GM18951 (cell line): Measurements from ENCODE around the gene WAC.

Experiments
- POLR2A ChIP-seq: IDR thresholded peaks from 4 replicates; pipeline ENCODE4 v1.6.1; 2011; ENCODE audit warnings: mild to moderate bottlenecking; ENCODE audit not compliant: insufficient read length, insufficient read depth; ENCODE audit errors: extremely low read depth
- in situ Hi-C: fragments of 300-500 bp; cut with MboI; formaldehyde crosslinking; loops from one replicate; pipeline ENCODE4 v1.12.0; 2022; ENCODE audit warnings: low sequenced_read_pairs, mixed read lengths, inconsistent platforms; ENCODE audit not compliant: unreplicated experiment

WAC gene

DNA sequence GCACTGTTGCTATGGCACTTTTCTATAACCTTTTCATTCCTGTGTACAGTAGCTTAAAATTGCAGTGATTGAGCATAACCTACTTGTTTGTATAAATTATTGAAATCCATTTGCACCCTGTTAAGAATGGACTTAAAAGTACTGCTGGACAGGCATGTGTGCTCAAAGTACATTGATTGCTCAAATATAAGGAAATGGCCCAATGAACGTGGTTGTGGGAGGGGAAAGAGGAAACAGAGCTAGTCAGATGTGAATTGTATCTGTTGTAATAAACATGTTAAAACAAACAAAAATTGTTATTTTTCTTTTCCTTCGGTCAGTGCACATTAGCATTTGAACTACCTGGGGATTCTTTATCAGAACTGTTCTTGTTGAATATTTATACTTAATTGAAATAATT, 87.3 kb downstream of the WAC start:
- no peak for TF ChIP-seq POLR2A
- in situ Hi-C loops: no loop called here

DNA sequence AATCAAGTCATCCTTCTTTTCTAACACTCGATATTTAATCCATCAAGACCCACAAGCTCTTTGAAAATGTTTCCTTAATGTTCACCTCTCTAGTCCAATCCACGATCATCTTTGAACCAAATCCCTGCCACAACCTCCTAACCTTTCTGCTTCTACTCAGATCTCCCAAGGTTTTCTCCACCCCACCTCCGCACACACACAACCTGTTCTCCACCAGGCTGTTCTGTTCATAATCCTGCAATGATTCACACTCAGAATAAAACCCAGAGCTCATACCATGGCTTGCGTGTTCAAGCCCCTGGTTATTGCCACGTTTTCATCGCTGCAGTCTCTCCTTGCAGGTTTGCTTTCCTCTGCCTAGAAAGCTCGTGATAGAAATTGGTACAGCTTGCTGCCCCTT, 90.6 kb downstream of the WAC start:
- TF ChIP-seq POLR2A: no peak
- in situ Hi-C loops: no loop called here

DNA sequence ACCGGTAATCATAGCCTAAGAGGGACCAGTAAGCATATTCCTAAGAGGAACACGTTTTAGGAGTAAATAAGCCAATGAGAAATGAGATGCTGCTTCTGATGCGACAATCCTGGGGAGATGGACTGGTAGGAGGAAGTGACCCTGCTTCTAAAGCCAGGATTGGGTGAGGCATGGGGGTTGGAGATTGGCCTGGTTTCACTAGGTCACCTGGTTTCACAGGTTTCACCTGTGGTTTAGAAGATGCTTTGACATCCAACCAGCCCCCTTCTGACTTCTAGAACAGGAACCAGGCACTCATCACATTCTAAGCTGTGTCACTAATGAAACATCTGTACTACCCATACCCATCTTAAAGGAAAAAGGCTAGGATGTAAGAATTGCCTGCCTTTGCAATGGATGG, 91.4 kb downstream of the WAC start:
- in situ Hi-C loops: no loop called here
- no peak for TF ChIP-seq POLR2A

DNA sequence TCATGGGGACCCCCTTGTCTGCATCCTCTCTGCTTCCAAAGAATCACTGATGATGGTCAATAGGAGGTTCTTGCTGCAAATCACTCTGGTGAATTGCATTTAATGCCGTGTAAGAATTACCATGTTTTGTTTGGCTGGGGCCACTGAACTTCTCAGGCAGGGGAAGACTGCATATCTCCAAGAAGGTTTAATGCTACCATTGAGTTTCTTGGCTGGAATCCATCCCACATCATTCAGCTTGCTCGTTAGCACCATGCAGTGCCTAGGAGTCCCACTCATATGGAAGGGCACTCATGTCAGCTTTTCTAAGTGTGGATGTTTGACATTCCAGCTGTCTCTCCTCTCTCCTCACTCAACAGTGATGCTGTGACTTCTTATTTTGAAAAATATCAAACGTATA, 94.2 kb downstream of the WAC start:
- in situ Hi-C loops: loop anchor here (25.0 kb wide), 1 partner anchor 660 kb away; the partner anchor contains the start of gene LYZL1
- TF ChIP-seq POLR2A: no peak

DNA sequence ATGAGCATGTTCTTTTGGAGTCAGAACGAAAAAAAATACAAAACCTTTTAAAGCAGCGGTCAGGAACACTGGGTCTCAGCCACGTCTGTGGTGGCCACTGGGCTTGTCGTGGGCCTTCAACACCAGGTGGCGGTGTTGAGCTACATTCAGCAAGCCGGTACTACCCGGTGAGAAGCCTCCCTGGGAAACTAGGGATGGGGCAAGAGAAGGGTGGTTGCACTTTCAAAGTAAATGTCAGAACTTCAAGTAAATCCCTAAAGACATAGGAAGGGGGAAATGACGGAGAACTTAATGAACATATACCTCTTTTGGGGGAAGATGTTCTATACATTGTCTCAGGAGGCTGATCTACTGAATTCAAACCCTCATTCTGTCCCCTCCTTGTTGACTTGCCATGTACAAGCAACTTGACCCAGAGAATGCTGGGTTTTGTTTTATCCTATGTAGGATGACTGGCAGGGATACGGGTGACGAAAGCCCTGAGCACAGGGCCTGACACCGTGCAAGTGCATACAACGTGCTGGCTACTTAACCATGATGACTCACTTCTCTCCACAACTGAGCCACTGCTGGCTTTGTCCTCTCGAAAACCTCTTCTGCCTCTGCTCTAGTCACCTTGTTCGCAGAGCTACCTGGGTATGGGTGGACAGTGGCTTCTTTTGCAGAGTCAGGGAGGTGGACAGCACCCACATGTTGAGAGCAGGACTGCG, 95.4 kb downstream of the WAC start:
- in situ Hi-C loops: loop anchor here (25.0 kb wide), 1 partner anchor 659 kb away; the partner anchor contains the start of gene LYZL1
- TF ChIP-seq POLR2A: no peak

DNA sequence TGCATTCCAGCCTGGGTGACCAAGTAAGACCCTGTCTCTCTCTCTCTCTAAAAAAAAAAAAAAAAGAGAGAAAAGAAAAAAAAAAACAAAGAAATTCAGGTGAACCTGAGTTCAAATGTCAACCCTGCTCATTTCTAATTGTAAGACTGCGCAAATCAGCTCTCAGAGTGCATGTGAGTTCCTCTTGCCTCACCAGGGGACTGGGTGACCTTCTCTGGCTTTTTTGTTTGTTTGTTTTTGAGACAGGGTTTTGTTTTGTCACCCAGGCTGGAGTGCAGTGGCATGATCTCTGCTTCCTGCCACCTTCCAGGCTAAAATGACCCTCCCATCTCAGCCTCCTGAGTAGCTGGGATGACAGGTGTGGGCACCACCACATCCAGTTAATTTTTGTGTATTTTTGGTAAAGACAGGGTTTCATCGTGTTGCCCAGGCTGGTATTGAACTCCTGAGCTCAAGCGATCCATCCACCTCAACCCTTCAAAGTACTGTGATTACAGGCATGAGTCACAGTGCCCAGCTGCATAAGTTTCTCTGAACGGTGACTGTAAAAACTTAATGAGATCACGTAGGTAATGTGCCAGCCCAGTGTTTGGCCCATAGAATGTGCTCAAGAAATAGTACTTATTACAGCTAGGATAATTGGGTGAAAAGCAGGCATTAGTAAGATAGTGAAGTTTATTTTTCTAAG, 99.1 kb downstream of the WAC start:
- no peak for TF ChIP-seq POLR2A
- in situ Hi-C loops: loop anchor here (25.0 kb wide), 1 partner anchor 655 kb away; the partner anchor contains the start of gene LYZL1

DNA sequence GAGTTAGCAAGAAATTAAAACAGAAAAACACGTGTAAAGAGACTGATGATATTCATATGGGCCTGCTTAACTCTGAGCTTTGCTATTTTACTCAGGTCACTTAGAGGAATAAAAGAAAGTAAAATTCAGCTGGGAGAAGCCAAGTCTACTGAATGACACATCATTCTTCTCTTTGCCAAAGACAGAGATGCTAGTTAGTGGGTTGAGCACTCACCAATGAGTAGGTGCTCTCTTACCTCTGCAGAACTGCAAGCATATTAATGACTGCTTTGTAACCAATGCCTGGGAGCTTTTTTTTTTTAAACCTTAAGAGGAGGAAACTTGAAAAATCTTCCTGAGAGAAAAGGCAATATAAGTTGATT, 99.6 kb downstream of the WAC start:
- in situ Hi-C loops: loop anchor here (25.0 kb wide), 1 partner anchor 655 kb away; the partner anchor contains the start of gene LYZL1
- no peak for TF ChIP-seq POLR2A

DNA sequence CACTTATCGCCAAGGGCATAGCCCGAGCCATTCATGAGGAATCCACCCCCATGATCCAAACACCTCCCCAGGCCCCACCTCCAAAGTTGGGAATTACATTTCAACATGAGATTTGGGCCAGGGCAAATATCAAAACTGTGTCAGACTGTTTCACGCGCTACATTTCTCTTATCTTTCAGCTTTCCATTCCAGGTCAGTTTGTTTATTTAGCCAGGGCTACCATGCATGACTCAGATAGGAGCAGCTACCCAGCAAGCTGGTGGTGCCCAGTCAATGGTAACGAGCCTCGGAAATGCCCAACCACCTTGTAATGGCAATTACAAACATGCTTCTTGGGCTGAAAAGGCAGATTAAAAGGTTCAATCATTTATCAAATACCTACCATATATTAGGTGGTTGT, 100.8 kb downstream of the WAC start:
- no peak for TF ChIP-seq POLR2A
- in situ Hi-C loops: loop anchor here (25.0 kb wide), 1 partner anchor 654 kb away; the partner anchor contains the start of gene LYZL1

DNA sequence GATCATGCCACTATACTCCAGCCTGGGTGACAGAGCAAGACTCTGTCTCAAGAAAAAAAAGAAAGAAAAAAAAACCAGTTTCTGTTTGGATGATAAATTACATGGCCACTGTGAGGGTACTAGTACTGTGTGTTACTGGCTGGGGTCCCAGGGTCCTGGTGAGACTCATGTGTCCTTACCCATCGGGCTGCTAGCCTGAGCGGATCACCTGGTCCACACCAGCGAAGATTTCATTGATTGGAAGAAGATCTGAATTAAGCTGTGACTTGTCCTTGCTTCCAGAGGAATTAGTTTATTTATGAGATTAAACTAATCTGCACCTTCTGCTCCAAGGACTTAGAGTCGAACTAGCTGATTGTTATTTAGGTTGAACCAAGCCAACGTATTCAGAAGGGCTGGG, 104.4 kb downstream of the WAC start:
- TF ChIP-seq POLR2A: no peak
- in situ Hi-C loops: loop anchor here (25.0 kb wide), 1 partner anchor 650 kb away; the partner anchor contains the start of gene LYZL1

DNA sequence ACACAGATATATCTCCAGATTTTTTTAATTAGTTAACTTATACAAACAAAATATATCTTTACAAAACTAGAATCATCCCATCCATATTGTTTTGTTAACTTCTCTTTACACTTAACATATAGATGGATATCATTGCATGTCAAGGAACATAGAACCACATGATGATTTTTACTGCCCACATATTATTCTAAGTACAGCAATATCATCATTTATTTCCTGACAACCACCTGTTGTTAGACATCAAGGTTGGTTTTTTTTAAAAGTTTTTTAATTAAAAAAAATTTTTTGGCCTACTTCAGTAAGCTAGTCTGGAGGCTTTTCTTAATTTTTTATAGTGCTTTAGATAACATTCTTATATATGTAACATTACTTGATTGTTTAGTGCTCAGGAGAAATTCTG, 105.5 kb downstream of the WAC start:
- TF ChIP-seq POLR2A: no peak
- in situ Hi-C loops: loop anchor here (25.0 kb wide), 1 partner anchor 649 kb away; the partner anchor contains the start of gene LYZL1

DNA sequence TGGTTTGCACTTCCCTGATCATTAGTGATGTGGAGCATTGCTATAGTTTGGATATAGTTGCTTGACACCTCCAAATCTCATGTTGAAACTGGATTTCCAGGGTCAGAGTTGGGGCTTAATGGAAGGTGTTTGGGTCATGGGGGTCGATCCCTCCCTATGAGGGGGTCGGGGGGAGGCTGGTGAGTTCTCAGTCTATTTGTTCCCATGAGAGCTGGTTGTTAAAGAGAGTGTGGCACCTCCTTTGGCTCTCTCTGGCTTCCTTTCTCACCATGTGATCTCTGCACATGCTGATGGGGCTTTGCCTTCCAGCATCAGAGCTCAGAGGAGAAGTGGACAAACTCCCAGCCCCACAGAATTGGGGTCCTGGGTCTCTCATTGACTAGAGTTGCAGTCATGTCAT, 107.6 kb downstream of the WAC start:
- TF ChIP-seq POLR2A: no peak
- in situ Hi-C loops: loop anchor here (25.0 kb wide), 1 partner anchor 647 kb away; the partner anchor contains the start of gene LYZL1

DNA sequence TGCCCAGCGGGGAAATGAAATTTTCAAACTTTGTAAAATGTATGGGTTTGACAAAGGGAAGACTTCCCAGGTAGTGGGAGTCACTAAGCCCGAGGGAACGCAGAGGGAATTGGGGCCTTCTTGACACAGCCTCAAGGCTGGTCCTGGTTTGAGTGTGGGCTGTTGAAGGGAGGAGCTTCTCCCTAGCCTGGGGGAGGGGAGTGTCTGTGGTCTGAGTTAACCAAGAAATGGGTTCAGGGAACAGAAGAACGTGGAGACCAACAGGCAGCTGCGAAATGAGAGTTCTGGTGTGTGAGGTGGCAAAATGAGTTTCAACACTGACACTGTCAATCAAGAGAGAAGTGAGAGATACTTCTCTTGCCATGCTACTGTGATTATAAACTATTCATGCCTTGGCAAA, 111.7 kb downstream of the WAC start:
- TF ChIP-seq POLR2A: no peak
- in situ Hi-C loops: loop anchor here (25.0 kb wide), 1 partner anchor 643 kb away; the partner anchor contains the start of gene LYZL1

DNA sequence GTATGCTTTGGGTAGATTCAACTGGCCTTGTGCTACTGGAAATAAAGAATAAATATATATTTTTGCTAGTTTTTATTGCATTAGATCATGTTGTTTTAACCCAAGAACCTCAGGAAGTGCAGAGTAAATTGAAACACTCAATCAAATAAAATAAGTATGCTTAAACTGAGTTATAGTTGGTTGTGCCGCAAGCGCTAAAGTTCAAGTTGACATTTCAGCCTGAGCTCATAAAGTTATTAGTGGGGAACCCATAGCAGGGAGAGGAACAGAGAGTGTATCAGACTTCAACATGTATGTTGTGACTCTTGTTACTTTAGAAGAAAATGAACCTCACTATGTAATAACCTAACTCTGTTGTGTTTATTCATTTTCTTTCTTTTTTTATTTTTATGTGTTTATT, 119.2 kb downstream of the WAC start:
- in situ Hi-C loops: loop anchor here (25.0 kb wide), 1 partner anchor 485 kb away; no protein-coding TSS in a partner anchor
- no peak for TF ChIP-seq POLR2A
